ENCODE data around the gene SNORC. TPM values are rescaled to one million over a fixed set of nuclear protein-coding genes. Genes with fewer than 3 reads are reported as not detected.

Gene SNORC
- total RNA-seq, 5 donors from 2014 or later (not counting 1 experiment from before 2014, with no cell fraction given), result 0.96 to 4.1 (median 3.2) TPM

DNA sequence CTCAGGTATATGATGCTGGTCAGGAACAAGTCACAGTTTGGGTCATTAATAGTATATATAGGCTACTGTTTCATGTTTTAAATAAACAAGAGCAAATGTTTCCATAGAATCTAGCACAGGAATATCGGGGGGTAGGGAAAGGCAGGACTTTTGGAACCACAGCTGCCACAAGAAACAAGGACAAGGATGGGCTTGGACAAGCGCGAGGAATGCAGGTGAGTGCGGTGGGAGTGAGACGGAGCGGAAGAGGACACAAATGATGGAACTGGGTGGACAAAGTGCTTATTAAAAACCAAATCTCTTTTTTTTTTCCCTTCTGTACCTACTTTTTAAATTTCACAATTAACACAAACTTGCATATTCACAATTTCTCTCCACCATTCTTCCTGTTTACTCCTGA is 49.1 kb downstream of the SNORC start:
- Histone ChIP-seq H3K27ac (ENCODE audit: low read length) (no peak overlapping the region), H3K4me1 (ENCODE audit: control insufficient read depth in 1 of 2, extremely low read depth in 1 of 2, insufficient read depth in 2 of 2, low read length in 2 of 2) (no peaks in the 10 kb centered on the region), H3K4me3 (ENCODE audit: control insufficient read depth in 1 of 2, extremely low read depth in 1 of 2, low read length in 1 of 2) (no peak overlapping the region), H3K36me3 (ENCODE audit: control insufficient read depth in 2 of 2, extremely low read depth in 1 of 2, insufficient read depth in 1 of 2, low read length in 1 of 2) (no peaks in the 10 kb centered on the region), H3K9me3 (no peaks in the 10 kb centered on the region), H3K27me3 (replicated peaks in 1 of 2; ENCODE audit: control insufficient read depth in 2 of 2, extremely low read depth in 1 of 2, insufficient read depth in 2 of 2, low read length in 1 of 2) (peaks cover 5 to 44% of the 10 kb centered on the region in 2 experiments)
- CTCF ChIA-PET, result no interaction called here
- ATAC-seq (replicated peaks in 1 of 4) (no peak), DNase-seq (no peak)
- WGBS (ENCODE audit: insufficient coverage), result 80% methylated on average over 1 of the region's 6 CpGs
- Mint-ChIP-seq H3K27me3 (peaks cover 47 to 49% of the 10 kb centered on the region in 2 donors), H3K4me3 (no peak overlapping the region), H3K4me1 (no peaks in the 10 kb centered on the region), H3K36me3 (no peaks in the 10 kb centered on the region), H3K9me3 (no peaks in the 10 kb centered on the region), H3K27ac (no peak overlapping the region)
- POLR2A ChIA-PET, result interaction anchor here in 1 of 2 donors (0.6 kb wide), 1 partner anchor 24 kb away, joined by 3 read pairs; no protein-coding TSS in a partner anchor

- no peaks in the 10 kb centered on the region for H3K9me3 Mint-ChIP-seq
- no peaks in the 10 kb centered on the region for H3K36me3 Mint-ChIP-seq
- ATAC-seq (replicated peaks in 1 of 4), result no peak
- H3K27me3 ChIP-seq (replicated peaks in 1 of 2; ENCODE audit: control insufficient read depth in 2 of 2, extremely low read depth in 1 of 2, insufficient read depth in 2 of 2, low read length in 1 of 2), result peaks cover 6 to 43% of the 10 kb centered on the region in 2 experiments
- WGBS (ENCODE audit: insufficient coverage), result 29% methylated on average over 2 of the region's 11 CpGs
- no peak overlapping the region for H3K27ac ChIP-seq (ENCODE audit: low read length)
- ChIA-PET POLR2A (no interaction called here), CTCF (no interaction called here)
- no peaks in the 10 kb centered on the region for H3K4me1 Mint-ChIP-seq
- peak overlapping the region in 1 of 2 donors; percentile 10 for H3K27ac Mint-ChIP-seq
- no peak overlapping the region for H3K4me3 Mint-ChIP-seq
- no peak for DNase-seq
- no peaks in the 10 kb centered on the region for H3K4me1 ChIP-seq (ENCODE audit: control insufficient read depth in 1 of 2, extremely low read depth in 1 of 2, insufficient read depth in 2 of 2, low read length in 2 of 2)
- H3K4me3 ChIP-seq (ENCODE audit: control insufficient read depth in 1 of 2, extremely low read depth in 1 of 2, low read length in 1 of 2), result no peak overlapping the region
- no peaks in the 10 kb centered on the region for H3K36me3 ChIP-seq (ENCODE audit: control insufficient read depth in 2 of 2, extremely low read depth in 1 of 2, insufficient read depth in 1 of 2, low read length in 1 of 2)
- peaks cover 50 to 55% of the 10 kb centered on the region in 2 donors for H3K27me3 Mint-ChIP-seq
- no peaks in the 10 kb centered on the region for H3K9me3 ChIP-seq
These were observed 50.0 kb downstream of the SNORC start for GRCh38 chr2:232920055-232920454.

DNA sequence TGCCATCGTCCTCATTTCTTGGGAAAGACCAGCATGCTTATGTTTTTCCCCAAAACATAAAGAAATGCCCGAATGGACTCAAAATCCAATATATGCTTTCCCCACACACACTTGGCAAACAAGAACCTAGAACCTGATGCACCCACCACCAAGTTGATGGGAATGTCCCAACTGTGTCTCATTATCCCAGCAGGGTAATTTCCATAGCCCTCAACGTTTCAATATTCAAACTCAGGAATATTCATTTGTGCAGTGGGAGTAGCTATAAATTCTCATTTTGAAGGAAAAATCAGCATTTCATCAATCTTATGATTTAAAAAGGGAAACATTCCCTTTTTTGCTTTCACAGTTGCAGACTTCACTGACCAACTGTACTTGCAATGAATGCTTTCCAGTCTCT is 50.7 kb downstream of the SNORC start:
- ChIA-PET POLR2A (no interaction called here), CTCF (no interaction called here)
- no peaks in the 10 kb centered on the region for H3K9me3 Mint-ChIP-seq
- peaks cover 12 to 46% of the 10 kb centered on the region in 2 experiments for H3K27me3 ChIP-seq (replicated peaks in 1 of 2; ENCODE audit: control insufficient read depth in 2 of 2, extremely low read depth in 1 of 2, insufficient read depth in 2 of 2, low read length in 1 of 2)
- no peaks in the 10 kb centered on the region for H3K36me3 ChIP-seq (ENCODE audit: control insufficient read depth in 2 of 2, extremely low read depth in 1 of 2, insufficient read depth in 1 of 2, low read length in 1 of 2)
- no peak overlapping the region for H3K4me3 ChIP-seq (ENCODE audit: control insufficient read depth in 1 of 2, extremely low read depth in 1 of 2, low read length in 1 of 2)
- no peaks in the 10 kb centered on the region for H3K9me3 ChIP-seq
- H3K27me3 Mint-ChIP-seq, result peaks cover 53 to 57% of the 10 kb centered on the region in 2 donors
- H3K4me1 ChIP-seq (ENCODE audit: control insufficient read depth in 1 of 2, extremely low read depth in 1 of 2, insufficient read depth in 2 of 2, low read length in 2 of 2), result no peaks in the 10 kb centered on the region
- H3K27ac ChIP-seq (ENCODE audit: low read length), result no peak overlapping the region
- no peaks in the 10 kb centered on the region for H3K36me3 Mint-ChIP-seq
- H3K27ac Mint-ChIP-seq, result no peak overlapping the region
- H3K4me3 Mint-ChIP-seq, result no peak overlapping the region
- no peak for ATAC-seq (replicated peaks in 1 of 4)
- DNase-seq, result no peak
- 76% methylated on average over 2 of the region's 3 CpGs for WGBS (ENCODE audit: insufficient coverage)
- H3K4me1 Mint-ChIP-seq, result no peaks in the 10 kb centered on the region

DNA sequence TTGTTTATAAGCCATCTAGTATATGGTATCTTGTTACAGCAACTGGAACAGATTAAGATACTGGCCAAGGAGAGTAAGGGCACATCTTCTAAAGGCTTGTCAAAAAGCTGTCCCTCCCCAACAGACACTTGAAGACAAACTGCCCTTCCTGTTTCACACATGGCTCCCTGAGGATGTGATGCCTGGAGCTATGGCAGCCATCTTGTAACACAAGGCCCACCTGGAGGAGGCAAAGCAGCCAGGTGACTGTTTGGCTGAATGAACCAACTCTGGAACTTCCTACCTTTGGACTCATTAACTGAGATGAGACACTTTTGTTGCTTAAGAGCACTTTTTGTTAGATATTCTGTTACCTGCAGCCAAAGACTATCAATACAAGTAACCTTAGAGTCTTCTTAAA is 54.4 kb downstream of the SNORC start:
- ChIA-PET POLR2A (no interaction called here), CTCF (interaction anchor here in 1 of 2 donors (0.7 kb wide), 1 partner anchor 547 kb away, joined by 3 read pairs; no protein-coding TSS in a partner anchor)
- Histone ChIP-seq H3K9me3 (no peaks in the 10 kb centered on the region), H3K27ac (ENCODE audit: low read length) (no peak overlapping the region), H3K4me1 (ENCODE audit: control insufficient read depth in 1 of 2, extremely low read depth in 1 of 2, insufficient read depth in 2 of 2, low read length in 2 of 2) (peaks cover 2 to 23% of the 10 kb centered on the region in 2 experiments), H3K27me3 (replicated peaks in 1 of 2; ENCODE audit: control insufficient read depth in 2 of 2, extremely low read depth in 1 of 2, insufficient read depth in 2 of 2, low read length in 1 of 2) (peaks cover 15 to 63% of the 10 kb centered on the region in 2 experiments), H3K36me3 (ENCODE audit: control insufficient read depth in 2 of 2, extremely low read depth in 1 of 2, insufficient read depth in 1 of 2, low read length in 1 of 2) (no peaks in the 10 kb centered on the region), H3K4me3 (ENCODE audit: control insufficient read depth in 1 of 2, extremely low read depth in 1 of 2, low read length in 1 of 2) (peak overlapping the region in 1 of 2 donors; percentile 27)
- Mint-ChIP-seq H3K27ac (no peak overlapping the region), H3K9me3 (no peaks in the 10 kb centered on the region), H3K4me3 (no peak overlapping the region), H3K27me3 (peaks cover 45 to 57% of the 10 kb centered on the region in 2 donors), H3K4me1 (peaks cover 12 to 15% (median 15%) of the 10 kb centered on the region in 3 donors), H3K36me3 (no peaks in the 10 kb centered on the region)
- no peak for ATAC-seq (replicated peaks in 1 of 4)
- DNase-seq, result no peak

GRCh38 chr2:232925153-232925820 is 55.2 kb downstream of the SNORC start:
- ATAC-seq (replicated peaks in 1 of 4) (no peak), DNase-seq (no peak)
- Histone ChIP-seq H3K4me1 (ENCODE audit: control insufficient read depth in 1 of 2, extremely low read depth in 1 of 2, insufficient read depth in 2 of 2, low read length in 2 of 2) (peaks cover 2 to 23% of the 10 kb centered on the region in 2 experiments), H3K36me3 (ENCODE audit: control insufficient read depth in 2 of 2, extremely low read depth in 1 of 2, insufficient read depth in 1 of 2, low read length in 1 of 2) (no peaks in the 10 kb centered on the region), H3K27me3 (replicated peaks in 1 of 2; ENCODE audit: control insufficient read depth in 2 of 2, extremely low read depth in 1 of 2, insufficient read depth in 2 of 2, low read length in 1 of 2) (peaks cover 15 to 61% of the 10 kb centered on the region in 2 experiments), H3K9me3 (no peaks in the 10 kb centered on the region), H3K4me3 (ENCODE audit: control insufficient read depth in 1 of 2, extremely low read depth in 1 of 2, low read length in 1 of 2) (no peak overlapping the region), H3K27ac (ENCODE audit: low read length) (no peak overlapping the region)
- Mint-ChIP-seq H3K4me3 (no peak overlapping the region), H3K36me3 (no peaks in the 10 kb centered on the region), H3K9me3 (no peaks in the 10 kb centered on the region), H3K4me1 (peaks cover 12 to 19% (median 16%) of the 10 kb centered on the region in 3 donors), H3K27me3 (peaks cover 47 to 59% of the 10 kb centered on the region in 2 donors), H3K27ac (no peak overlapping the region)
- CTCF ChIA-PET, result no interaction called here
- POLR2A ChIA-PET, result no interaction called here
- WGBS (ENCODE audit: insufficient coverage), result 53% methylated on average over 7 of the region's 11 CpGs

DNA sequence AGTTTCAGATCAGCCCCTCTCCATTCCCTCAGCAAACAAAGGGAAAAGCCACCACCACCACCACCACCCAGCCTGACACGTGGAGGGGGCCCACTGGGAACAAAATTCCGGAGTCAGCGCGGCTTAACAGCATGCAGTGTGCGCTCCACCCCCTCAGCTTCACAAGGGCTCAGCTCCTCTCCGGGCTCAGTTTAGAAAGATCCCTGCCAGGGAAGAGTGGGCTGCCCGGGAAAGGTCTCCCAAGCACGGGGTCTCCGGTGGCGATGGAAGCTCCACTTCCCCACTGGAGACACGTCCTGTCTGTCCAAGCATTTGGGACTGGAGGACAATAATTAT is 55.7 kb downstream of the SNORC start:
- ChIA-PET POLR2A (no interaction called here), CTCF (no interaction called here)
- Histone ChIP-seq H3K4me1 (ENCODE audit: control insufficient read depth in 1 of 2, extremely low read depth in 1 of 2, insufficient read depth in 2 of 2, low read length in 2 of 2) (peaks cover 2 to 23% of the 10 kb centered on the region in 2 experiments), H3K36me3 (ENCODE audit: control insufficient read depth in 2 of 2, extremely low read depth in 1 of 2, insufficient read depth in 1 of 2, low read length in 1 of 2) (no peaks in the 10 kb centered on the region), H3K9me3 (no peaks in the 10 kb centered on the region), H3K27ac (ENCODE audit: low read length) (no peak overlapping the region), H3K4me3 (ENCODE audit: control insufficient read depth in 1 of 2, extremely low read depth in 1 of 2, low read length in 1 of 2) (no peak overlapping the region), H3K27me3 (replicated peaks in 1 of 2; ENCODE audit: control insufficient read depth in 2 of 2, extremely low read depth in 1 of 2, insufficient read depth in 2 of 2, low read length in 1 of 2) (peaks cover 15 to 60% of the 10 kb centered on the region in 2 experiments)
- DNase-seq (no peak), ATAC-seq (replicated peaks in 1 of 4) (no peak)
- no peaks in the 10 kb centered on the region for H3K9me3 Mint-ChIP-seq
- WGBS (ENCODE audit: insufficient coverage), result 40% methylated on average over 1 of the region's 11 CpGs
- no peaks in the 10 kb centered on the region for H3K36me3 Mint-ChIP-seq
- H3K27me3 Mint-ChIP-seq, result peaks cover 42 to 59% of the 10 kb centered on the region in 2 donors
- peaks cover 12 to 19% (median 16%) of the 10 kb centered on the region in 3 donors for H3K4me1 Mint-ChIP-seq
- peak overlapping the region in 1 of 3 donors; percentile 76 for H3K4me3 Mint-ChIP-seq
- H3K27ac Mint-ChIP-seq, result no peak overlapping the region

Measured in T-cell (primary cell).